Spleen (tissue), 11 donors: ENCODE data around the gene SBK3. TPM values are rescaled to one million over a fixed set of nuclear protein-coding genes. Genes with fewer than 3 reads are reported as not detected.

Experiments
- DNase-seq: peaks from one replicate; pipeline ENCODE4 v3.0.0-alpha.2; 2020
- H3K27ac ChIP-seq, 8 donors: fragments of 200-600 bp; sonication (generic) in 7 of 8; 1 replicate in 4 of 8; 2 replicates in 4 of 8; pipeline versions ENCODE4 v1.5.0 to v1.8.0; 2016 to 2021; ENCODE audit warnings: inconsistent platforms in 4 of 8, mild to moderate bottlenecking in 4 of 8, moderate library complexity in 1 of 8
- H3K27me3 ChIP-seq, 7 donors: fragments of 200-600 bp; sonication (generic) in 6 of 7; replicated peaks in 1 of 7; 1 replicate in 4 of 7; 2 replicates in 3 of 7; pipeline versions ENCODE4 v1.5.0 to v1.8.0; 2016 to 2021; ENCODE audit warnings: inconsistent platforms in 3 of 7, mild to moderate bottlenecking in 1 of 7
- H3K36me3 ChIP-seq, 6 donors: fragments of 200-600 bp; sonication (generic) in 5 of 6; 1 replicate in 4 of 6; 2 replicates in 2 of 6; pipeline versions ENCODE4 v1.5.0 to v1.8.0; 2016 to 2021; ENCODE audit warnings: inconsistent platforms in 2 of 6
- H3K4me1 ChIP-seq, 6 donors: fragments of 200-600 bp; sonication (generic) in 5 of 6; 1 replicate in 3 of 6; 2 replicates in 3 of 6; pipeline versions ENCODE4 v1.5.0 to v1.8.0; 2016 to 2021; ENCODE audit warnings: inconsistent platforms in 3 of 6
- H3K4me3 ChIP-seq, 8 donors: fragments of 200-600 bp; sonication (generic) in 7 of 8; 1 replicate in 4 of 8; 2 replicates in 4 of 8; pipeline versions ENCODE4 v1.5.0 to v1.8.0; 2016 to 2021; ENCODE audit warnings: inconsistent platforms in 4 of 8, mild to moderate bottlenecking in 4 of 8, moderate library complexity in 2 of 8
- H3K9me3 ChIP-seq, 8 donors: fragments of 200-600 bp; sonication (generic) in 7 of 8; 1 replicate in 4 of 8; 2 replicates in 4 of 8; pipeline versions ENCODE4 v1.5.0 to v1.8.0; 2016 to 2021; ENCODE audit warnings: inconsistent platforms in 4 of 8
- POLR2A ChIP-seq, 3 donors: fragments of 450-650 bp; IDR thresholded peaks; one replicate each; pipeline ENCODE4 v1.5.1; 2017; ENCODE audit warnings: antibody characterized with exemption in 3 of 3, mild to moderate bottlenecking in 1 of 3
- POLR2AphosphoS5 ChIP-seq, 3 donors: sonication (generic); formaldehyde crosslinking; IDR thresholded peaks; one replicate each; pipeline ENCODE4 v1.5.1; 2017; ENCODE audit warnings: antibody characterized with exemption in 3 of 3
- WGBS, 5 donors: extraction: QIAGEN DNeasy Blood & Tissue Kit in 3 of 5; methylation state at CpG; one replicate each; pipeline versions ENCODE4 v1.1.5 to v1.1.7; 2013 to 2018; 5-methylcytosine and 5-hydroxymethylcytosine counted together
- intact Hi-C: fragments of 100-400 bp; cut with DNase I; formaldehyde crosslinking; loops from one replicate; pipeline ENCODE4 v1.15.0; 2023; ENCODE audit warnings: low total_unique reads
- polyA plus RNA-seq, 3 donors: library from polyadenylated mRNA; stranded (reverse); fragments of 200-250 nt; gene quantifications; one replicate each; pipeline ENCODE4 v1.2.1, GENCODE V29; 2013
- total RNA-seq, 7 donors: library from RNA; depleted of rRNA in 3 of 7; stranded (reverse); fragments of >200 nt in 3 of 7; fragmentation: NEBNext Ultra II Directional in 4 of 7; extraction: Animal tissue kit (Norgen Biotek cat#: 25700) in 4 of 7; gene quantifications; one replicate each; pipeline versions ENCODE4 v1.1.0 to v1.2.1, GENCODE V29; 2016 to 2021
- TF ChIP-seq, protein P1 (sequence below), 11 experiments: fragments of 200-600 bp in 7 of 11; fragments of 450-650 bp in 4 of 11; sonication (generic) in 4 of 11; IDR thresholded peaks in 8 of 11; conservative IDR thresholded peaks in 3 of 11; 1 replicate in 7 of 11; 2 replicates in 4 of 11; pipeline versions ENCODE4 v1.4.0 to v1.8.0; 2016 to 2021; ENCODE audit warnings: antibody characterized with exemption in 11 of 11, inconsistent platforms in 4 of 11, mild to moderate bottlenecking in 1 of 11
- donor health status: healthy with polysubstance abuse.
- donor health status: DM: no; HTN: no; CAD: no; lungs with moderate emphysema.
- donor health status: DM: no; HTN: no; CAD: no.
- donor health status: Bipolar disorder and iron deficiency.
- donor health status: healthy.
- donor health status: DM: no; HTN: no; CAD: no.
- donor health status: DM: yes; HTN: yes; CAD: no.

Gene SBK3
- total and polyA plus RNA-seq, 10 donors, result not detected

DNA sequence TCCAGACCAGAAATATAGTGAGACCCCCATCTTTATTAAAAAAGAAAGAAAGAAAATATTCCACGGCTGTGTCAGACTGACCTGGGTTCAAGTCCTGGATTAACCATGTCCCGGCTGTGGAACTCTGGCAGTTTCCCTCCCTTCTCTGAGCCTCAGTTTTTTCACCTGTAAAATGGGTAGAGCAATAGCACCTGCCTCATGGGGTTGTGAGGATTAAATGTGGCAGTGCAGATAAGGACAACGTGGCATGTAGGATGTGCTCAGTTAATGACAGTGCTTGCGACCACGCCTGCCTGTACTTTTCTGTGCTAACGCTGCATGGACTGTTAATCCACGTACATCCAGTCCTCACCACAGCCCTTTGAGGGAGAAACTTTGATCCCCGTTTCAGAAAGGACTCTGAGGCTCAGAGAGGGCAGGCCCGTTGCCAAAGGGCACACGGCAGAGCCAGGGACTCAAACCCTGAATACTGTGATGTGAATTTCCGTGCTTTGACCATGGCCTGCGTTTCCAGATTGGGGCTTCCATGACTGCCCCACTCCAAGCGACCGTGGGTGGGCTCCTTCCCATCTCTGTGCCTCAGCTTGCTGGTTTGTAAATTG lies 24.6 kb downstream of the SBK3 start:
- Histone ChIP-seq H3K4me1 (peaks cover 0 to 13% (median 11%) of the 10 kb centered on the region in 6 donors), H3K27ac (no peak overlapping the region), H3K4me3 (no peak overlapping the region), H3K36me3 (peaks cover 0 to 5% (median 0%) of the 10 kb centered on the region in 6 donors), H3K9me3 (no peaks in the 10 kb centered on the region), H3K27me3 (peaks cover 0 to 22% (median 0%) of the 10 kb centered on the region in 7 donors)
- 77 to 84% (median 81%) methylated on average over 14 of the region's 14 CpGs for WGBS, 5 donors
- no peak for DNase-seq
- intact Hi-C loops, result no loop called here
- TF ChIP-seq, protein P1, sequence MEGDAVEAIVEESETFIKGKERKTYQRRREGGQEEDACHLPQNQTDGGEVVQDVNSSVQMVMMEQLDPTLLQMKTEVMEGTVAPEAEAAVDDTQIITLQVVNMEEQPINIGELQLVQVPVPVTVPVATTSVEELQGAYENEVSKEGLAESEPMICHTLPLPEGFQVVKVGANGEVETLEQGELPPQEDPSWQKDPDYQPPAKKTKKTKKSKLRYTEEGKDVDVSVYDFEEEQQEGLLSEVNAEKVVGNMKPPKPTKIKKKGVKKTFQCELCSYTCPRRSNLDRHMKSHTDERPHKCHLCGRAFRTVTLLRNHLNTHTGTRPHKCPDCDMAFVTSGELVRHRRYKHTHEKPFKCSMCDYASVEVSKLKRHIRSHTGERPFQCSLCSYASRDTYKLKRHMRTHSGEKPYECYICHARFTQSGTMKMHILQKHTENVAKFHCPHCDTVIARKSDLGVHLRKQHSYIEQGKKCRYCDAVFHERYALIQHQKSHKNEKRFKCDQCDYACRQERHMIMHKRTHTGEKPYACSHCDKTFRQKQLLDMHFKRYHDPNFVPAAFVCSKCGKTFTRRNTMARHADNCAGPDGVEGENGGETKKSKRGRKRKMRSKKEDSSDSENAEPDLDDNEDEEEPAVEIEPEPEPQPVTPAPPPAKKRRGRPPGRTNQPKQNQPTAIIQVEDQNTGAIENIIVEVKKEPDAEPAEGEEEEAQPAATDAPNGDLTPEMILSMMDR (IDR thresholded peaks at IDR 0.05 in 8 of 11, conservative IDR thresholded peaks at IDR 0.05 in 3 of 11), result no peak
- TF ChIP-seq POLR2A (IDR thresholded peaks at IDR 0.05) (no peak), POLR2AphosphoS5 (IDR thresholded peaks at IDR 0.05) (no peak)

DNA sequence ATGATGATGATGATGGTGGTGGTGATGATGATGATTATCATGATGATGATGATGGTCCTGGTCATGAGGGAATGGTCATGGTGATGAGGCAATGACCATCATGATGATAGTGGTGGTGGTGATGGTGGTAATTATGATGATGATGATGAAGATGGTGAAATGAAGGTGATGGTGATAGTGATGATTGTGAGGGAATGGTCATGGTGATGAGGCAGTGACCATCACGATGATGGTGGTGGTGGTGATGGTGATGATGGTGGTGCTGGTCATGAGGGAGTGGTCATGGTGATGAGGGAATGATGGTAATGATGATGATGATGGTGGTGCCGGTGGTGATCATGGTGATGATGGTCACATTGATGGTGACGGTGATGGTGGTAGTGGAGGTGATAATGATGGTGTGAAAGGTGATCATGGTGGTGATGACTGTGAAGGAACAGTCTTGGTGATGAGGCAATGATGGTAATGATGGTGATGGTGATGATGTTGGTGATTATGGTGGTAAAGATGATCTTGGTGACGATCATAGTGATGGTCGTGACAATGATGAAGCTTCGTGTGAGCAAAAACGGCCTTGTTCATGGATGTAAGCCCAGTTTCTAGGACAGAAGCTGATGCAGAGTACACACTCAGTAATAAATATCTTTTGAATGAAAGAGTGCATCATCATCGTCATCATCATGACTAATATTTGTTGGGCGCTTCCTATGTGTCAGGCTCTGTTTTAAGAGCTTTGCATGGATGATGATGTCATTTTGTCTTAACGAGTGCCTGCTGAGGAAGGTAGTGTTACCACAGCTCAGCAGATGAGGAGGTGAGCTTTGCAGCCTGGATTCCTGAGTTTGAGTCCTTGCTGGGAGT lies 25.7 kb downstream of the SBK3 start:
- intact Hi-C loops, result no loop called here
- no peak overlapping the region for H3K4me3 ChIP-seq
- H3K27me3 ChIP-seq, result peaks cover 0 to 21% (median 0%) of the 10 kb centered on the region in 7 donors
- peaks cover 0 to 5% (median 0%) of the 10 kb centered on the region in 6 donors for H3K36me3 ChIP-seq
- TF ChIP-seq, protein P1 (IDR thresholded peaks at IDR 0.05 in 8 of 11, conservative IDR thresholded peaks at IDR 0.05 in 3 of 11), result no peak
- no peak for TF ChIP-seq POLR2AphosphoS5 (IDR thresholded peaks at IDR 0.05)
- no peak for TF ChIP-seq POLR2A (IDR thresholded peaks at IDR 0.05)
- no peaks in the 10 kb centered on the region for H3K9me3 ChIP-seq
- no peak for DNase-seq
- no peak overlapping the region for H3K27ac ChIP-seq
- peaks cover 0 to 13% (median 11%) of the 10 kb centered on the region in 6 donors for H3K4me1 ChIP-seq
- WGBS, 5 donors, result 80 to 94% (median 87%) methylated on average over 10 of the region's 10 CpGs

DNA sequence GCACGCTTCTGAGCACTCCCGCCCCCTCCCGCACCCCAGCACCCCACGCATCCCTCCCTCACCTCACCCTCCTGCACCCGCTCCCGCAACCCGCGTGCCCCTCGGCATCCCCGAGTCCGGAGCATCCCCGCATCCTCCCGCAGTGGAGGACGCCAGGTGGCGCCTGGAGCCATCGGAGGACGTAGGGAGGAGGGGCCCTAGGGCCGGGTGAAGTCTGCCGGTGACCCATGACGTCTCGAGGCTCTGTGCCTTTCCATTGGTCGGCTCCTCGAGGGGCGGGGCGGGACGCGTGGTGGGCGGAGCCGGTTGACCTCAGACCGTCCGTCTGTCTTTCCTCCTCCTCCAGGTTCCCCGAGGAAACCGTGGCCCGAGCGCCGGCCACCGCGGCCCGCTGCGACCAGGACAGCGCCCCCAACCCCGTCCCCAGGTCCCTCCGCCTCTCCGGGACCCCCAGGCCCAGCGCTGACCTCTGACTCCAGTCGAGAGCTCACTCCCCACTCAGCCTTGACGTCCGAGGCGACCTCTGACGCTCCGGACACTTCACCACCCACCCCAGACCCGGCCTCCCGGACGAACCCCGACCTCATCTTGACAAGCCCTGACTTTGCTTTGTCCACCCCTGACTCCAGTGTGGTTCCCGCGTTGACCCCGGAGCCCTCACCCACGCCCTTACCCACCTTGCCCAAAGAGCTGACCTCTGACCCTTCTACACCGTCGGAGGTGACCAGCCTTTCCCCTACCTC lies 28.3 kb downstream of the SBK3 start:
- Histone ChIP-seq H3K4me1 (peaks cover 0 to 13% (median 11%) of the 10 kb centered on the region in 6 donors), H3K36me3 (peaks cover 0 to 11% (median 0%) of the 10 kb centered on the region in 6 donors), H3K4me3 (peak overlapping the region in 7 of 8 donors; percentile 25 to 63 (median 37)), H3K9me3 (no peaks in the 10 kb centered on the region), H3K27me3 (peaks cover 0 to 27% (median 0%) of the 10 kb centered on the region in 7 donors), H3K27ac (peak overlapping the region; percentile 71 to 88 (median 82))
- WGBS, 5 donors, result 8 to 15% (median 9%) methylated on average over 37 to 61 of the region's 61 CpGs
- intact Hi-C loops, result loop anchor here (2.0 kb wide), 1 partner anchor 116 kb away; no protein-coding TSS in a partner anchor
- peak; percentile 96 for DNase-seq
- TF ChIP-seq POLR2AphosphoS5 (IDR thresholded peaks at IDR 0.05), result peak; percentile 57 to 83 (median 78)
- TF ChIP-seq, protein P1 (IDR thresholded peaks at IDR 0.05 in 8 of 11, conservative IDR thresholded peaks at IDR 0.05 in 3 of 11), result peak; percentile 67 to 98 (median 87)
- TF ChIP-seq POLR2A (IDR thresholded peaks at IDR 0.05), result no peak
